Measurements from ENCODE around the gene GNPDA2. TPM values are rescaled to one million over a fixed set of nuclear protein-coding genes. Genes with fewer than 3 reads are reported as not detected.
A peak's percentile ranks its signal among the peaks of the same experiment; 100 is the strongest.

GNPDA2 gene
- total and polyA plus RNA-seq, 9 of the 15 experiments (the other 6 are each of a cell fraction or from before 2014, with no cell fraction given) = 10.6 to 20.4 (median 13.0) TPM

DNA sequence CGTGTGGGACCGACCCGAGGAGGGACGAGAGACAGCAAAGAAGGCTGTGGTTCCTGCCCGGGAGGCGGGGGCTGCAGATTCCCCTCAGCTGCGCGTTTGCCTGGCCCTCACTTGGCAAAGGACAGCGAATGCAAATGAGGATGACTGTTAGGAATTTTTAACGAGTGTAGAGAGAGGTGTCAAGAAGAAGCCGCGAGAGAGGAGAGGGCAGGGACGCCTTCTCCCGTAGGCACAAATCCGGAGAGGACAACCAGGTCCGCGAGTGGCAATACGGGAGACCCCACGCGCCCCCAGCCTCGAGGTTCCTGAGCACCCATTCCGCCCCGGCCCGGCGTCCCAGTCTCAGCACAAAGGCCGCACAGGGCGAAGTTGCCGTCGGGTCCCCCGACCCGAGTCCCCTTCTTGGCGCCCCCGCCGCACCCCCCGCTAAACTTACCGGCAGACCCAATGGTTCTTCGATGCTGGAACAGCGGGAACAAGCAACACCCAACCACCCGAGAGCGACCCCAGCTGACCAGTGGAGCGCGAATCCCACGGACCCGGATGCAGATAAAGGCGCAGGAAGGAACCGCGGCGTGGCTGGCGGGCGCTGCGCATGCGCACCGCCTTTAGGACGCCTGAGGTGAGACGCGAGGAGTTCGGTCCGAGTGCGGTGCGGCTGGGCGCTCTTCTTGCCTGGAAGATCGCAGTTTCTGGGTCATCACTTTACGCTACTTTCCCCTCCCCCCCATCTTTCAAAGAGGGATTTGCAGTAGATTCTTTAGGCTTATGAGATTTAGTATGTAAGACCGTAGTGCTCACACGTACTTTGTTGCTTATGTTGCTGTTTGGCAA, at the start of gene GNPDA2 (continued):
- TF ChIP-seq ZBED1 (IDR thresholded peaks at IDR 0.05) (no peak), RBBP5 (IDR thresholded peaks at IDR 0.05; ENCODE audit: borderline replicate concordance, insufficient read depth, low read length, poor library complexity, severe bottlenecking) (peak; percentile 74), BACH1 (tag; IDR thresholded peaks at IDR 0.05) (no peak), NCOA2 (IDR thresholded peaks at IDR 0.05; ENCODE audit: partially characterized antibody in 2 of 2) (no peak), FOSL1 (tag; conservative IDR thresholded peaks at IDR 0.05) (no peak), EP300 (IDR thresholded peaks at IDR 0.05; ENCODE audit: low read length) (no peak), RAD51 (IDR thresholded peaks at IDR 0.05; ENCODE audit: borderline replicate concordance, low read depth) (peak; percentile 42; the same call in 1 of the 2 replicates), FOXP1 (CRISPR knock-in tag; IDR thresholded peaks at IDR 0.05) (no peak), GATAD2A (IDR thresholded peaks at IDR 0.05) (no peak), HNRNPH1 (optimal IDR thresholded peaks at IDR 0.05; ENCODE audit: low read depth, low read length) (no peak)
- TF ChIP-seq, protein P1, sequence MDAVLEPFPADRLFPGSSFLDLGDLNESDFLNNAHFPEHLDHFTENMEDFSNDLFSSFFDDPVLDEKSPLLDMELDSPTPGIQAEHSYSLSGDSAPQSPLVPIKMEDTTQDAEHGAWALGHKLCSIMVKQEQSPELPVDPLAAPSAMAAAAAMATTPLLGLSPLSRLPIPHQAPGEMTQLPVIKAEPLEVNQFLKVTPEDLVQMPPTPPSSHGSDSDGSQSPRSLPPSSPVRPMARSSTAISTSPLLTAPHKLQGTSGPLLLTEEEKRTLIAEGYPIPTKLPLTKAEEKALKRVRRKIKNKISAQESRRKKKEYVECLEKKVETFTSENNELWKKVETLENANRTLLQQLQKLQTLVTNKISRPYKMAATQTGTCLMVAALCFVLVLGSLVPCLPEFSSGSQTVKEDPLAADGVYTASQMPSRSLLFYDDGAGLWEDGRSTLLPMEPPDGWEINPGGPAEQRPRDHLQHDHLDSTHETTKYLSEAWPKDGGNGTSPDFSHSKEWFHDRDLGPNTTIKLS (IDR thresholded peaks at IDR 0.05; ENCODE audit: borderline replicate concordance, low read depth) = peak; percentile 40; the same call in 1 of the 2 replicates
- TF ChIP-seq, protein P2, sequence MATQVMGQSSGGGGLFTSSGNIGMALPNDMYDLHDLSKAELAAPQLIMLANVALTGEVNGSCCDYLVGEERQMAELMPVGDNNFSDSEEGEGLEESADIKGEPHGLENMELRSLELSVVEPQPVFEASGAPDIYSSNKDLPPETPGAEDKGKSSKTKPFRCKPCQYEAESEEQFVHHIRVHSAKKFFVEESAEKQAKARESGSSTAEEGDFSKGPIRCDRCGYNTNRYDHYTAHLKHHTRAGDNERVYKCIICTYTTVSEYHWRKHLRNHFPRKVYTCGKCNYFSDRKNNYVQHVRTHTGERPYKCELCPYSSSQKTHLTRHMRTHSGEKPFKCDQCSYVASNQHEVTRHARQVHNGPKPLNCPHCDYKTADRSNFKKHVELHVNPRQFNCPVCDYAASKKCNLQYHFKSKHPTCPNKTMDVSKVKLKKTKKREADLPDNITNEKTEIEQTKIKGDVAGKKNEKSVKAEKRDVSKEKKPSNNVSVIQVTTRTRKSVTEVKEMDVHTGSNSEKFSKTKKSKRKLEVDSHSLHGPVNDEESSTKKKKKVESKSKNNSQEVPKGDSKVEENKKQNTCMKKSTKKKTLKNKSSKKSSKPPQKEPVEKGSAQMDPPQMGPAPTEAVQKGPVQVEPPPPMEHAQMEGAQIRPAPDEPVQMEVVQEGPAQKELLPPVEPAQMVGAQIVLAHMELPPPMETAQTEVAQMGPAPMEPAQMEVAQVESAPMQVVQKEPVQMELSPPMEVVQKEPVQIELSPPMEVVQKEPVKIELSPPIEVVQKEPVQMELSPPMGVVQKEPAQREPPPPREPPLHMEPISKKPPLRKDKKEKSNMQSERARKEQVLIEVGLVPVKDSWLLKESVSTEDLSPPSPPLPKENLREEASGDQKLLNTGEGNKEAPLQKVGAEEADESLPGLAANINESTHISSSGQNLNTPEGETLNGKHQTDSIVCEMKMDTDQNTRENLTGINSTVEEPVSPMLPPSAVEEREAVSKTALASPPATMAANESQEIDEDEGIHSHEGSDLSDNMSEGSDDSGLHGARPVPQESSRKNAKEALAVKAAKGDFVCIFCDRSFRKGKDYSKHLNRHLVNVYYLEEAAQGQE (IDR thresholded peaks at IDR 0.05; ENCODE audit: borderline replicate concordance) = 0 out of 2 replicates have a peak, but pooled peaks have one; percentile 2
- TF ChIP-seq, protein P2 (CRISPR knock-in tag; IDR thresholded peaks at IDR 0.05; ENCODE audit: low read depth) = no peak
- TF ChIP-seq, protein P3, sequence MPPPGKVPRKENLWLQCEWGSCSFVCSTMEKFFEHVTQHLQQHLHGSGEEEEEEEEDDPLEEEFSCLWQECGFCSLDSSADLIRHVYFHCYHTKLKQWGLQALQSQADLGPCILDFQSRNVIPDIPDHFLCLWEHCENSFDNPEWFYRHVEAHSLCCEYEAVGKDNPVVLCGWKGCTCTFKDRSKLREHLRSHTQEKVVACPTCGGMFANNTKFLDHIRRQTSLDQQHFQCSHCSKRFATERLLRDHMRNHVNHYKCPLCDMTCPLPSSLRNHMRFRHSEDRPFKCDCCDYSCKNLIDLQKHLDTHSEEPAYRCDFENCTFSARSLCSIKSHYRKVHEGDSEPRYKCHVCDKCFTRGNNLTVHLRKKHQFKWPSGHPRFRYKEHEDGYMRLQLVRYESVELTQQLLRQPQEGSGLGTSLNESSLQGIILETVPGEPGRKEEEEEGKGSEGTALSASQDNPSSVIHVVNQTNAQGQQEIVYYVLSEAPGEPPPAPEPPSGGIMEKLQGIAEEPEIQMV (tag; conservative IDR thresholded peaks at IDR 0.05; ENCODE audit: low read depth) = no peak
- TF ChIP-seq, protein P4, sequence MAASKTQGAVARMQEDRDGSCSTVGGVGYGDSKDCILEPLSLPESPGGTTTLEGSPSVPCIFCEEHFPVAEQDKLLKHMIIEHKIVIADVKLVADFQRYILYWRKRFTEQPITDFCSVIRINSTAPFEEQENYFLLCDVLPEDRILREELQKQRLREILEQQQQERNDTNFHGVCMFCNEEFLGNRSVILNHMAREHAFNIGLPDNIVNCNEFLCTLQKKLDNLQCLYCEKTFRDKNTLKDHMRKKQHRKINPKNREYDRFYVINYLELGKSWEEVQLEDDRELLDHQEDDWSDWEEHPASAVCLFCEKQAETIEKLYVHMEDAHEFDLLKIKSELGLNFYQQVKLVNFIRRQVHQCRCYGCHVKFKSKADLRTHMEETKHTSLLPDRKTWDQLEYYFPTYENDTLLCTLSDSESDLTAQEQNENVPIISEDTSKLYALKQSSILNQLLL (CRISPR knock-in tag; IDR thresholded peaks at IDR 0.05; ENCODE audit: borderline replicate concordance) = no peak

Measured in K562 (cell line).